Jurkat, Clone E6-1 (cell line): Measurements from ENCODE around the gene BCAS3.

ENCODE experiments used
- DNase-seq: peaks from one replicate; pipeline ENCODE4 v3.0.0-alpha.2; 2011; ENCODE audit warnings: low read depth, low spot score
- H3K4me3 ChIP-seq: 2 replicates; pipeline ENCODE4 v1.5.1; 2011; ENCODE audit warnings: mild to moderate bottlenecking, low read length, control low read depth, moderate library complexity

BCAS3 gene

GRCh38 chr17:61072648-61073047 is 395.0 kb downstream of the BCAS3 start:
- DNase-seq: no peak
- H3K4me3 ChIP-seq: no peak overlapping the region

- no peak for DNase-seq
- no peak overlapping the region for H3K4me3 ChIP-seq
Measured at GRCh38 chr17:61073131-61073530, 395.5 kb downstream of the BCAS3 start.

GRCh38 chr17:61073799-61074513 is 396.3 kb downstream of the BCAS3 start:
- DNase-seq: no peak
- H3K4me3 ChIP-seq: no peak overlapping the region

- no peak overlapping the region for H3K4me3 ChIP-seq
- DNase-seq: no peak
Measured at GRCh38 chr17:61075988-61076387, 398.3 kb downstream of the BCAS3 start.

- no peak for DNase-seq
Measured at GRCh38 chr17:61076621-61077031, 399.0 kb downstream of the BCAS3 start.

GRCh38 chr17:61081959-61082358 is 404.3 kb downstream of the BCAS3 start:
- no peak for DNase-seq

More at GRCh38 chr17:61076621-61077031, 399.0 kb downstream of the BCAS3 start:
- no peak overlapping the region for H3K4me3 ChIP-seq

GRCh38 chr17:61084260-61084659 is 406.6 kb downstream of the BCAS3 start:
- no peak overlapping the region for H3K4me3 ChIP-seq
- DNase-seq: no peak

More at GRCh38 chr17:61081959-61082358, 404.3 kb downstream of the BCAS3 start:
- no peak overlapping the region for H3K4me3 ChIP-seq

GRCh38 chr17:61087024-61087423 is 409.4 kb downstream of the BCAS3 start:
- no peak overlapping the region for H3K4me3 ChIP-seq
- no peak for DNase-seq

GRCh38 chr17:61088556-61088955 is 410.9 kb downstream of the BCAS3 start:
- DNase-seq: no peak
- no peak overlapping the region for H3K4me3 ChIP-seq

GRCh38 chr17:61091096-61091495 is 413.4 kb downstream of the BCAS3 start:
- no peak for DNase-seq
- no peak overlapping the region for H3K4me3 ChIP-seq

GRCh38 chr17:61097781-61098180 is 420.1 kb downstream of the BCAS3 start:
- DNase-seq: no peak
- H3K4me3 ChIP-seq: no peak overlapping the region

GRCh38 chr17:61106354-61106753 is 428.7 kb downstream of the BCAS3 start:
- no peak overlapping the region for H3K4me3 ChIP-seq
- no peak for DNase-seq

- no peak for DNase-seq
- no peak overlapping the region for H3K4me3 ChIP-seq
Measured at GRCh38 chr17:61116577-61116976, 438.9 kb downstream of the BCAS3 start.

GRCh38 chr17:61117983-61118382 is 440.3 kb downstream of the BCAS3 start:
- H3K4me3 ChIP-seq: no peak overlapping the region
- DNase-seq: no peak

GRCh38 chr17:61118871-61119270 is 441.2 kb downstream of the BCAS3 start:
- no peak for DNase-seq
- H3K4me3 ChIP-seq: no peak overlapping the region

- DNase-seq: no peak
- H3K4me3 ChIP-seq: no peak overlapping the region
Measured at GRCh38 chr17:61122326-61122913, 444.8 kb downstream of the BCAS3 start.

GRCh38 chr17:61124562-61124961 is 446.9 kb downstream of the BCAS3 start:
- DNase-seq: no peak
- no peak overlapping the region for H3K4me3 ChIP-seq

GRCh38 chr17:61126473-61127249 is 449.0 kb downstream of the BCAS3 start:
- H3K4me3 ChIP-seq: no peak overlapping the region
- DNase-seq: no peak

- DNase-seq: no peak
- no peak overlapping the region for H3K4me3 ChIP-seq
Measured at GRCh38 chr17:61127960-61128359, 450.3 kb downstream of the BCAS3 start.

GRCh38 chr17:61128661-61129115 is 451.0 kb downstream of the BCAS3 start:
- H3K4me3 ChIP-seq: no peak overlapping the region
- DNase-seq: no peak
